Muscle layer of colon (tissue), 2 donors: Measurements from ENCODE around the gene TPT1.
A peak's percentile ranks its signal among the peaks of the same experiment; 100 is the strongest.
"Not testable (repeated sequence)": the region's sequence is repeated elsewhere in the genome, so short reads cannot be mapped to it uniquely, and the experiment has no call there.

Source experiments
- H3K27ac ChIP-seq: one replicate; pipeline ENCODE4 v1.7.0; 2013; ENCODE audit warnings: low read depth, mild to moderate bottlenecking, low read length, moderate library complexity
- H3K27me3 ChIP-seq, 2 donors: one replicate each; pipeline ENCODE4 v1.7.0; 2013; ENCODE audit warnings: low read length in 2 of 2, mild to moderate bottlenecking in 2 of 2; ENCODE audit not compliant: insufficient read depth in 2 of 2, control insufficient read depth in 1 of 2
- H3K36me3 ChIP-seq: one replicate; pipeline ENCODE4 v1.7.0; 2013; ENCODE audit warnings: mild to moderate bottlenecking, low read length; ENCODE audit not compliant: insufficient read depth
- H3K4me1 ChIP-seq: one replicate; pipeline ENCODE4 v1.7.0; 2013; ENCODE audit warnings: mild to moderate bottlenecking, low read length; ENCODE audit not compliant: insufficient read depth
- H3K4me3 ChIP-seq, 2 donors: one replicate each; pipeline ENCODE4 v1.7.0; 2013; ENCODE audit warnings: low read length in 2 of 2, low read depth in 1 of 2, mild to moderate bottlenecking in 1 of 2, moderate library complexity in 1 of 2
- H3K9ac ChIP-seq: one replicate; pipeline ENCODE4 v1.7.0; 2013; ENCODE audit warnings: low read length
- H3K9me3 ChIP-seq: one replicate; pipeline ENCODE4 v1.7.0; 2013; ENCODE audit warnings: mild to moderate bottlenecking, low read length
- donor health status: abdominal sarcoma.
- donor health status: Adenocarcinoma of cecum.

The TPT1 gene

DNA sequence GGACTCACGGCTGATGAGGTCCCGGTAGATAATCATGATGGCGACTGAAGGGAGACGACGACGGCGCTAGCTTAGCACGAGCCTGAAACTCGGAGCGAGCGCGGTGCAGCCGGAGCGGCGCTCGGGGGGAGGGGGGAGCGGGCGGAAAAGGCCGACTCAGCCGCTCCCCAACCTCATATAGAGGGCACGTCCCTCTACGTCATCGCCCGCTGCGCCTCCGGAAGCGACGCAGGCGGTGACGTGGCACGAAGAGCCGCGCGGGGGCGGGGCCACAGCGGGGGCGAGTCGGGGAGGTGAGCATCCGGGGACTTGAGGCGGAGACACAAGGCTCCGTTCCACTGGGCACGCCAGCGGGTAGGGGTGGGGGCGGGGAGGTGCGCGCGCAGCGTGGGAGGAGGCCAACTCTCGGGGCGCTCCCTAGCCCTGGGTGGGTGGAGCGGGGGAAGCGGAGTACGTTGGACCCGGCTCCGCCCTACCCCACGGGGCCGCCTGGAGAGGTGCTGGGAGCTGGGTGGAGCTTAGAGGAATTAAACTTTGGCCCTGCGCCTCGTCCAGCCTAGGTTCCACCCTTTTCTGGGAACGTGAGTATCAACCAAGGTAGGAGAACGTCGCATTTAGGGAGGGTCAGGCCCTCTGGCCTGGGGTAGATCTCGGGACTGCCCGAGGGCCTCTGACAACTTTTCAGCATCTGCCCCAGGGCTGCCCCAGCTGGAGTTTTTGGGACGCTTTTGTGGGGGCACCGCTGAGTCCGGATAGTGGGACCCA lies at the start of gene TPT1:
TSS of gene TPT1 (minus strand) at position 150 of the 765 bp plus-strand sequence. CDS start at position 36, 114 bp downstream.
- no peaks in the 10 kb centered on the region for H3K27me3 ChIP-seq
- peak within 1 kb of the TSS; percentile 100 for H3K27ac ChIP-seq
- H3K9ac ChIP-seq: peak within 1 kb of the TSS; percentile 96
- no peaks in the 10 kb centered on the region for H3K9me3 ChIP-seq
- peaks cover 42% of the 10 kb centered on the region for H3K4me1 ChIP-seq
- H3K36me3 ChIP-seq: peaks cover 39% of the 10 kb centered on the region
- H3K4me3 ChIP-seq: peak within 1 kb of the TSS; percentile 100

DNA sequence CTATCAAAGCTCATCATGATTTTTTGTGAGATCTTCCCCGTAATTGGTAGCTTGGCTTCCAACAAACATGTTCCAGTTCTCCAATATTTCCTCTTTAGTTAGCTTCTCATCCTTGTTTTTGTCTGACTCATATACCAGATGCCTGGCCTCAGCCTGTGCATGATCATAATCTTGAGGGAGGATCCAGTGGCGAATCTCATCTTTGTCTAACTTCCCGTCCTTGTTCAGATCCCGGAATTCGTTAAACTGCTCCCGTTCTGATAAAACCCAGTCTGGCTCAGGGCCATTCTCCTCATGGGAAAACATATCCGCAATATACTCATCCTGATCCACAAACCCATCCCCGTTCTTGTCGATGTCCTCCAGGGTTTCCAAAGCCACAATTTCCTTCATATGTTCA lies 49.4 kb upstream of the TPT1 start:
- H3K4me3 ChIP-seq, H3K27me3 ChIP-seq, H3K9ac ChIP-seq, H3K27ac ChIP-seq, H3K36me3 ChIP-seq, H3K9me3 ChIP-seq, H3K4me1 ChIP-seq: not testable (repeated sequence)

DNA sequence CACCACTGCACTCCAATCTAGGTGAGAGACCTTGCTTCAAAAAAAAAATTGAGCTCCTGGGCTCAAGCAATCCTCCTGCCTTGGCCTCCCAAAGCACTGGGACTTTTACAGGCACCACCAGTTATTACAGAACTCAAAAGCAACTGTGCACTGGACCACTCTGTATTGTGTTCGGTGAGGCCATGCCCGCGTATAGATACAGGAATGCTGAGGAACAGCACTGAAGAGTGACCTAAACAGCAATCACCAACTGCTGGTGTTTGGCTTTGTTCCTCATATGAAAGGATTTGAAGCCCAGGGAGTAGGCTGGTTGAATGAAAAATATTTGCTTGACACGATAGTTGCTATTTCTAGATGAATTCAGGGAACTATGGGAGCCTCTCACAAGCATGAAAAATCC lies 47.7 kb upstream of the TPT1 start:
- H3K4me1 ChIP-seq: no peaks in the 10 kb centered on the region
- no peak overlapping the region for H3K27ac ChIP-seq
- no peak overlapping the region for H3K9ac ChIP-seq
- H3K4me3 ChIP-seq: no peak overlapping the region
- no peaks in the 10 kb centered on the region for H3K36me3 ChIP-seq
- no peaks in the 10 kb centered on the region for H3K9me3 ChIP-seq
- no peaks in the 10 kb centered on the region for H3K27me3 ChIP-seq

DNA sequence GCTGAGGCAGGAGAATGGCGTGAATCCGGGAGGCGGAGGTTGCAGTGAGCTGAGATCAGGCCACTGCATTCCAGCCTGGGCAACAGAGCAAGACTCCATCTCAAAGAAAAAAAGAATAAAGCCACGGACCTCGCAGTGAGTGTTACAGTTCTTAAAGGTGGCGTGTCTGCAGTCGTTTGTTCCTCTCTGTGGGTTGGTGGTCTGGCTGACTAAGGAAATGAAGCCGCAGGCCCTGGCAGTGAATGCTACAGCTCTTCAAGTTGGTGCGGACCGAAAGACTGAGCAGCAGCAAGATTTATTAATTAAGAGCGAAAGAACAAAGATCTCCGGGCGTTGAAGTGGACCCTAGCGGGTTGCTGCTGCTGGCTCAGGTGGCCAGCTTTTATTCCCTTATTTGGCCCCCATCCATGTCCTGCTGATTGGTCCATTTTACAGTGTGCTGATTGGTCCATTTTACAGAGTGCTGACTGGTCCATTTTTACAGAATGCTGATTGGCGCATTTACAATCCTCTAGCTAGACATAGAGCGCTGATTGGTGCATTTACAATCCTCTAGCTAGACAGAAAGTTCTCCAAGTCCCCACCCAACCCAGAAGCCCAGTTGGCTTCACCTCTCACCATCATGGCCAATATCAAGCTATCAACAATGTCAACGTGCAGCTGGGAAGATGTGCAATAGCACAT lies 46.1 kb upstream of the TPT1 start:
- not testable (repeated sequence) for H3K9ac ChIP-seq, H3K4me1 ChIP-seq, H3K9me3 ChIP-seq, H3K27me3 ChIP-seq, H3K27ac ChIP-seq, H3K36me3 ChIP-seq, H3K4me3 ChIP-seq

DNA sequence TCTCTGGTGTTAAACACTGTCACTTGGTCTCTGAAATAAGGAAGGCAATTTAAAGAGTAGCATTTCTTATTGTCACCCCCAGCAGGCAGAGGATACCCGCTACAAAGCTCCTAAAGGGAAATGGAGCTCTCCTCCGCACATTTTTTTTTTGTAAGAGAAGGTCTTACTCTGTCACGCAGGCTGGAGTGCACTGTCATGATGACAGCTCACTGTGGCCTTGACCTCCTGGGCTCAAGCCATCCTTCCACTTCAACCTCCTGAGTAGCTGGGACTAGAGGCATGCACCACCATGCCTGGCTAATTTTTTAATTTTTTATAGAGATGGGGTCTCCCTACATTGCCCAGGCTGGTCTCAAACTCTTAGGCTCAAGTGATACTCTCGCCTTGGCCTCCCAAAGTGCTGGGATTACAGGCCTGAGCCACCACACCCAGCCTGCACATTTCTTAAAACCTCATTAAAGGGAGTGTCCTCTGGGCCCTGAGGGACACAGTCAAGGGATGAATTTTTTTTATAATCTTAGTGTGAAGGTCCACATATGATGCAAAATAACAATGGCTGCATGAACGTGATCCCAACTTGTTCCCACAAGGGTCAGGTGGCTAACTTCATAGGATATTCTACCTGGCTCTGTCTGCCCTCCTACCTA lies 45.0 kb upstream of the TPT1 start:
- Histone ChIP-seq H3K9me3 (no peaks in the 10 kb centered on the region), H3K9ac (no peak overlapping the region), H3K4me1 (no peaks in the 10 kb centered on the region), H3K27me3 (no peaks in the 10 kb centered on the region), H3K27ac (no peak overlapping the region), H3K4me3 (no peak overlapping the region), H3K36me3 (no peaks in the 10 kb centered on the region)

DNA sequence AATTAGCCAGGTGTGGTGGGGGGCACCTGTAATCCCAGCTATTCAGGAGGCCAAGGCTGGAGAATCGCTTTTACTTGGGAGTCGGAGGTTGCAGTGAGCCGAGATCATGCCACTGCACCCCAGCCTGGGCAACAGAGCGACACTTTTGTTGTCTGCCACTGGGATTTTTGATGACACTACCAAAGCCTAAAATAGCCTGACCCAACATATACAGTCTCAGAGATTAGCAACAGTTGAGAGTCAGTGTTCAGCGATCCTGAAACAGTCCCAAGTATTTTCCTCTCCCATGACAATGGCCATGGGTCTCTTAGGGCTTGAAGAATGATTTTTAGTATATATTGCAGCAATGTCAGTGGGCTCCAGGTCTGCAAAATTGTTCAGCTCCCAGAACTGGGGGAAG lies 44.3 kb upstream of the TPT1 start:
- Histone ChIP-seq H3K4me1 (no peaks in the 10 kb centered on the region), H3K36me3 (no peaks in the 10 kb centered on the region), H3K9me3 (no peaks in the 10 kb centered on the region), H3K9ac (no peak overlapping the region), H3K27ac (no peak overlapping the region), H3K27me3 (no peaks in the 10 kb centered on the region), H3K4me3 (no peak overlapping the region)

DNA sequence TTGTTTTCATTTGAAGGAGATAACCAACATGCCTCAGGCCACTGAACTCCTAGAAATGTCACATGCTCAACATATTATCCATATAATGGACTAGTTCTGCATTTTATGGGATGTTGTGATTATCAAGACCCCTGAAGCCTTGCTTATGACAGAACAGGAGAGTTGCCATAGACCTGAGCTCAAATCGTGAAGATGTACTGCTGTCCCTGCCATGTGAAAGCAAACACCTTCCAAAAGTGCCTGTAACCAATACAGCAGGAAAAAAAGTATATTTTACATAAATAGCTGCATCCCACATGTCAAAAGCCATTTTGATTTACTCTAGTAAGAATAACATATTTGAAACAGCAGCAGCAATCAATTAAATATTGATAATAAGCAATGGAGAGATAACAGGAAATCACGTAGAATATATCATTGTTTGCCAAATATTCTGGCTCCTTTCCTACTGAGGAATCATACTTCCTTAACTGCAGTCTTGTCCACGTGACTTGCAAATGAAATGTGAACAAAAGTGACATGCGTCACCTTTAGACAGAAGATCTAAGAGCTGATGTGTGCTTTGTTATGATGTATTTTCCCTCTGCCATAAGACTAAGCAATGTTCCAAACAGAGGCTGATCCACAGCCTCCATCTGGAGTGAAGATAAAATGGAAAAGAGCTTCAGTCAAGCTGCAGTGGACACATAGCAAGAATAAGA lies 43.6 kb upstream of the TPT1 start:
- Histone ChIP-seq H3K9ac (no peak overlapping the region), H3K4me3 (no peak overlapping the region), H3K36me3 (no peaks in the 10 kb centered on the region), H3K4me1 (no peaks in the 10 kb centered on the region), H3K9me3 (no peaks in the 10 kb centered on the region), H3K27me3 (no peaks in the 10 kb centered on the region), H3K27ac (no peak overlapping the region)

DNA sequence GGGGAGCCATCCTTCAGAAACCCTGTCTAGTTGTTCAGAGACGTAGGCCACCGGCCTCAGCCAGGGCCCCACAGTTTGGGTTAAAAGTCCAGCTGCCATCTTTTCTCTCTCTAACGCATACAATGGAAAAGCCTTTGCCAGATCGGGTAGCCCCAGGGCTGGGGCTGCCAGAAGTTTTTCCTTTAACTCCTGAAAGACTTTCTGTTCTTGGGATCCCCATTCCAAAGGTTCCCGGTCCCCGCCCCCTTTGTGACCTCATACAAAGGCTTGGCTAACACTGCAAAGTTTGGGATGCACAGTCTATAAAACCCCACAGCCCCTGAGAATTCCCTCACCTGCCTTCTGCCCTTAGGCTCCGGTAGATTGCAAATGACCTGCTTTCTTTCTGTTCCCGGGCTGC lies 41.8 kb upstream of the TPT1 start:
- H3K9me3 ChIP-seq, H3K9ac ChIP-seq, H3K4me3 ChIP-seq, H3K36me3 ChIP-seq, H3K27ac ChIP-seq, H3K27me3 ChIP-seq, H3K4me1 ChIP-seq: not testable (repeated sequence)

DNA sequence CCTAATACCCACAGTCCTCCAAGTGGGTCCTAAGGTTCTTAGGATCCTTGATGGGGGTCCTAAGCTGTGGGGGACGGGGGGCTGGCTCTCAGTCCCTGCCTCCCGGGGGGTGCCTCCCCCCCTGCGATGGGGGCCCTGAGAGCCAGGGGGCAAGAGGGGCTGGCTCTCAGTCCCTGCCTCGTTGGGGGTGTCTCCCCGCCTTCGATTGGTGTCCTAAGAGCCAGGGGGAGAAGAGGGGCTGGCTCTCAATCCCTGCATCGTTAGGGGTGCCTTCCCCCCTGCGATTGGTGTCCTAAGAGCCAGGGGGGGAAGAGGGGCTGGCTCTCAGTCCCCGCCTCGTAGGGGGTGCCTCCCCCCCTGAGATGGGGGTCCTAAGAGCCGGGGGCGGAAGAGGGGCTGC lies 40.2 kb upstream of the TPT1 start:
- no peaks in the 10 kb centered on the region for H3K27me3 ChIP-seq
- no peak overlapping the region for H3K4me3 ChIP-seq
- no peaks in the 10 kb centered on the region for H3K4me1 ChIP-seq
- no peaks in the 10 kb centered on the region for H3K36me3 ChIP-seq
- H3K9ac ChIP-seq: no peak overlapping the region
- H3K9me3 ChIP-seq: no peaks in the 10 kb centered on the region
- no peak overlapping the region for H3K27ac ChIP-seq

DNA sequence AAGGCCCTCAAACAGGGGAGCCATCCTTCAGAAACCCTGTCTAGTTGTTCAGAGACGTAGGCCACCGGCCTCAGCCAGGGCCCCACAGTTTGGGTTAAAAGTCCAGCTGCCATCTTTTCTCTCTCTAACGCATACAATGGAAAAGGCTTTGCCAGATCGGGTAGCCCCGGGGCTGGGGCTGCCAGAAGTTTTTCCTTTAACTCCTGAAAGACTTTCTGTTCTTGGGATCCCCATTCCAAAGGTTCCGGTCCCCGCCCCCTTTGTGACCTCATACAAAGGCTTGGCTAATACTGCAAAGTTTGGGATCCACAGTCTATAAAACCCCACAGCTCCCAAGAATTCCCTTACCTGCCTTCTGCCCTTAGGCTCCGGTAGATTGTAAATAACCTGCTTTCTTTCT lies 39.7 kb upstream of the TPT1 start:
- not testable (repeated sequence) for H3K4me3 ChIP-seq, H3K9me3 ChIP-seq, H3K27ac ChIP-seq, H3K4me1 ChIP-seq, H3K27me3 ChIP-seq, H3K9ac ChIP-seq, H3K36me3 ChIP-seq

DNA sequence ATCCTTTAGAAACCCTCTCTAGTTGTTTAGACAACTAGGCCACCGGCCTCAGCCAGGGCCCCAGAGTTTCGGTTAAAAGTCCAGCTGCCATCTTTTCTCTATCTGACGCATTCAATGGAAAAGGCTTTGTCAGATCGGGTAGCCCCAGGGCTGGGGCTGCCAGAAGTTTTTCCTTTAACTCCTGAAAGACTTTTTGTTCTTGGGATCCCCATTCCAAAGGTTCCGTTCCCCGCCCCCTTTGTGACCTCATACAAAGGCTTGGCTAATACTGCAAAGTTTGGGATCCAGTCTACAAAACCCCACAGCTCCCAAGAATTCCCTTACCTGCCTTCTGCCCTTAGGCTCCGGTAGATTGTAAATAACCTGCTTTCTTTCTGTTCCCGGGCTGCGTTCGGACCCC lies 38.5 kb upstream of the TPT1 start:
- H3K9me3 ChIP-seq, H3K27me3 ChIP-seq, H3K9ac ChIP-seq, H3K27ac ChIP-seq, H3K4me1 ChIP-seq, H3K36me3 ChIP-seq, H3K4me3 ChIP-seq: not testable (repeated sequence)
